Activated CD4-positive, CD25-positive, alpha-beta regulatory T cell (primary cell): ENCODE measurements around the gene TSPAN8.
"Not testable (repeated sequence)": the region's sequence is repeated elsewhere in the genome, so short reads cannot be mapped to it uniquely, and the experiment has no call there.

Source experiments
- DNase-seq, 4 experiments: peaks; one replicate each; lab custom pipeline; 2025; lab: John Stamatoyannopoulos, UW

Gene TSPAN8

DNA sequence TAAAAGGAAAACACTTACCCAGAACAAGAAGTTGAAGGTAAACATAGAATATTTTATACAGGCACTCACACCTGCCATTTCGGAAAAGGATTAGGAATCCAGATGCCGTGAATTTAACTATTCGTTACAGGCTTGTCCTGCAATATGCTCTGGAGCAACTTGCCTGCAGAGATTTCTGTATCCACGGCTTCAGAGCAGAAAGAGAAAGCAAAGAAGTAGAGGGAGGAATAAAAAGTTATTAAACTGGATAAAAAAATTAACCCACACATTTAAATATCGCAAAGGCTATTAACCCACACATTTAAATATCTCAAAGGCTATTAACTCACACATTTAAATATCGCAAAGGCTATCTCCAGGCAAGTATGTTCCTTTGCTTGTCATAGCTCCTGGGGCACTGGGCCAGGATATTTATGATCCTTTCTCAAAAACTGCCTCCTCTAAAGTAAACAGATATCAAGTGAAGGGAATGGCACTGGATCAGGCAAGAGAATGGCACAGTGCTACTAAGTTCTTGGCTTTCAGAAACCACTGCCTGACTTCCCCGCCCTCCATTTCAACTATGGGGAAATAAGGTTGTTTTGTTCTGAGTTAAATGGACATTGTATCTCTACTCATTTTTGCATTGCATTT lies at the start of gene TSPAN8:
TSS of gene TSPAN8 (minus strand) at position 399 of the 633 bp plus-strand sequence. CDS start at position 78, 321 bp downstream.
- DNase-seq = no peak

DNA sequence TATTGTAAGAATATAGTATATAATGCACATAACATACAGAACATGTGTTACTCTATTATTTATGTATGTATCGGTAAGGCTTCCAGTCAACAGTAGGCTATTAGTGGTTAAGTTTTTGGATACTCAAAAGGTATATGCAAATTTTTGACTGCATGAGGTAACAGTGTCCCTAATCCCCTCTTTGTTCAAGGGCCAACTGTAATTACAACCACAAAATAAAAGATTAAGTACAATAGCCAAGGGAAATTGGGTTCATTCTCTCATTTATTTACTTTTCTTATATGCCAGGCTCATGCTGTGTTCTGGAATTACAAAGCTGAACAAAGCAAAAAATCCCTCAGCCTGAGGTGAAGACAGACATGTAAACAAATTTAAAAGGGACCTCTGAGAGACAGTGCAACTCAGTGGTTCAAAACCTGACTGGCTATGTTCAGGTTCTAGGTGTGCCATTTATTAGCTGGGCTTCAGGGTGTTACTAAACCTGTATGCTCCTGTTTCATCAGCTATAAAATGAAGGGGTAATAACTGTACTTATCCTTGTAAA lies 43.4 kb upstream of the TSPAN8 start:
- DNase-seq = no peak

DNA sequence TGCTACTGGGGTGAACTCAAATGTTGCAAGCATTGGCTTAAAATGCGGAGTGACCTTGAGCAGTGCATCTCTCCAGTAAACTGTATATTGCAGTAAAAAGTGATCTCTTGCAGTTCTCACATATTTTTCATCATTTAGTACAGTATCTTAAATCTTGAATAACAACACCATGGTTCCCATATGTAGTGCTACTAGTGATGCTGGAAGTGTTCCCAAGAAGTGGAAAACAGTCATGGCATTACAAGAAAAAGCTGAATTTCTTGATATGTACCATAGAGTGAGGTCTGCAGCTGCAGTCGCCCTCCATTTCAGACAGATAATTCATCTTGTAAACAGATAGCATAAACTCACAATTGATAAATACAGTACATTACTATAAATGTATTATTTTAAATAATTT lies 42.9 kb upstream of the TSPAN8 start:
- no peak for DNase-seq

DNA sequence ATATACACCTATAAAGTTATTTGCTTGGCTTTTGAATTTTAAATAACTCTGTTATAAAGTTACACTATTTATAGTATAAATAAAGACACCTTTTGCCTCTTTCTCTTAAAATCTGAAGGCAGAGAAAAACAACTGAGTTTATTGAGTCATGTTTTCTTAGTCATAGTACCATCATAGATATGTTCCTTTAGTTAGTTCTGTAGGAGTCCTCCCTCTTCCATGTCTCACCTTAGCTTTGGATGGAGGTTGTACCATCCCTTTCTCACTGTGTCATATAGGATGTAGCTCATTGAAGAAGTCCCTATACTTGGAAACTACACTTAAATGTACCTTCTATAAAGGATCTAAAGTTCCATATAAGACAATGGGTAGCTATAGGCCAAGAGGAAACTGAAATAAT lies 39.7 kb upstream of the TSPAN8 start:
- DNase-seq = no peak

DNA sequence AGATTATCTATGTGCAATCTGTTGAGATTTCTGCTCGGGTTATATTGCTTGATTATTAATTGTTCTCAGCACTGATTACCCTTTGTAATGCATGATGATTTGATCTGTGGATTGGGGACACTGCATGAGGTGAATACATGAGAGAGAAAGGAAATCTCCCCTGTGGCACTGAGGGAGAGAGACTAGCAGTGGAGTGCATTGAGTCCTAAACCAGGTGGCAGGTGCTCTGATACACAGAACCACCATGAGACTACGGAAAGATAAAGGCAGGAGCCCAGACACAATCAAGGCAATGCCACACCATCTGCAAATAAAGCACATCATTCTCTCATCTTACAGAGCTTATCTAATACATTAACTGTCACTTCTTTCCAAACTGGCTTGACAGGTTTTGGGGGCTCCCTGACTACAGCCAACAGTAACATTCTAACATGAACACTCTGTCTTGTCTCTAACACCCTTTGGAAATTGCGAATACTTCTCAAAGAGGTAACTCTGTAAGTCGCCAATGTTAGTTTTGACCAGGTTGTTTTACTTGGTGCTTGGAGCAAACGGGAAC lies 37.6 kb upstream of the TSPAN8 start:
- DNase-seq = no peak

DNA sequence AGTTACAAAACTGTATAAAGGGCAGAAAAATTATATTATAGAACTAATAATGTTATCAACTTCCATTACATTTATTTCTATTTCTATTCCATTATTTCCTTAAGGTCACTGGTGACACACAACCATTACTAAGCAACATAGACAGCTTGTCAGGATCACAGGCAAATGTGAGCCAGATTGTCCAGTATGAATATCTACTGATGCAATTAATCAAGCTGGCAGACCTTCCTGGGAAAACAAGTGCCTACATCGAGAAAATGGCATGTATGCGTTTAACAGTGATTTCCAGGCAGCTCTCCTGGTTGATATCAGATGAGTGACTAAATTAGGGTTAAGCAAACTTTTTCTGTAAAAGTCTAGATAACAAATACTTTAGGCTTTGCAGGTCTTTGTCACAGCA lies 36.9 kb upstream of the TSPAN8 start:
- DNase-seq = no peak

DNA sequence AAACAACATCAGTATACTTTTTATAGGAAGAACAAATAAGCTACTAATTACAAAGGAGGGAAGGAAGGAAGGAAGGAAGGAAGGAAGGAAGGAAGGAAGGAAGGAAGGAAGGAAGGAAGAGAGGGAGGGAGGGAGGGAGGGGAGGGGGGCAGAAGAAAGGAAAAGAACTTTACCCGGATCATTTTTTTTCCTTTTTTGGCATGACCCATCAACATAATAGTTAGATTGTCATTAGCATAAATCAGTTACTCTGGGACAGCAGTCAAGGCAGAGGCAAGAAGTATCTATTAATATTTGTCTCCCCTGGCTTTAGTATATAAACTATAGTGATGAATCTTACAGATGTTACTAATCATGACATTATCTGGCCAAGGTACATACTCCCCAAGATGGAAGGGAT lies 35.2 kb upstream of the TSPAN8 start:
- DNase-seq = no peak

DNA sequence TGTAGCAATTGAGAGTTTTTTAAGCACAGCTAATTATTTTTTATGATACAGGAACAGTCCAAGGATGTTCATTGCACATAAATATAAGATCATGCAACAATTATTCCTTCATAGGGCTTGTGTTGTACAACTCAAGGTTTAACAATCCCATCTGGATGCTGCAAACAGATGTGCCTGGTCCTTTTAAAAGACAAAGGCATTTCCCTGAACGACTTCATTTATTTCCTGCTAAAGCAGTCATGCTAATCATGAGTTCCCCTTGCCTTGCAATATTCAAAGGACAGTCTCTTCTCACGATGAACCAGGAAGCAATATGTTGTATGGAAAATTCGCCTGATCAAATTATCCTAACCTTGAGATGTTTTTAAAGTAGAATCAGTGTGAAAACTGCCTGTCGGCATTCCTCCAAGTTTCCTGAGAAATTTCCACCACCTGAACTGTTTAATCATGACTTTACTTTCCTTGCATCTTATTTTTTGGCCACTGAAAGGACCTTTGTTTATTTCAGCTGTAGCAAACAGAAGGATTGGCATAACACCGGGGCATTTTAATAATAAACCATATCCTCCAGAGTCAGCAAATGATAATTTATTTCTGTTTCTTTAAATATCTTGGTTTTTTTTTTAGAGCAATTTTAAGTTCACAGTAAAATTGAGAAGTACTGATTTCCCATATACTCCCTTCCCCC lies 33.9 kb upstream of the TSPAN8 start:
- no peak for DNase-seq

DNA sequence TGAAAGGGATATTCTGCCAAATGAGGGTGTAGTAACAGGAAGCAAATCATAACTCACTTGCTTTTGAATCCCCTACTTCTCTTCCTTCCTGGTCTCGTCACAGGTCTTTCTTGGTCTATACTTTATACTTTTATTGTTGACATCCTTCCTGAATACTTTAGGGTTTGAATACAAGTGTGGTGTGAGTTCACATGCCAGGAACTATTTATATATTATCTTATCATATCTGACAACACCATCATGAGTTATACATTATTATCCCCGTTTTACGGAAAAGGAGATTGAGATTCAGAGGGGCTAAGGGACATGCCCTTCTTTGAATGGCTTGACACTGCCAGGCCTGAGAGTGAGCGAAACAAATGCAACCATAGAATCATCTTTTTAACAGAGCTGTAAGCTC lies 33.0 kb upstream of the TSPAN8 start:
- no peak for DNase-seq

DNA sequence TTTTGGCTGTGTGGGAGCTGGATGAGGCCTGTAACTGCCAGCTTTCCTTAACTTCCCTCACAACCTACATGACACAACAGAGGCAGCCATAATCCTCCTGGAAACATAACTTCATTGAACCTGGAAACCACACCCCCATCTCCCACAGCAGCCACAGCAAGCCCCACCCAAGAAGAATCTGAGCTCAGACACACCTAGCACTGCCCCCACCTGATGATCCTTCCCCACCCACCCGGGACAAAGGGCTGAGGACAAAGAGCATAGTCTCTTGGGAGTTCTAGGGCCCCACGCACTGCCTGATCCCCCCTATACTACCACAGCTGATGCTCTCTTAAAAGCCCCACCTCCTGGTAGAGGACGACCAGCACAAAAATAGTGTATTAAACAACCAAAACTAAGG lies 29.6 kb upstream of the TSPAN8 start:
- no peak for DNase-seq

DNA sequence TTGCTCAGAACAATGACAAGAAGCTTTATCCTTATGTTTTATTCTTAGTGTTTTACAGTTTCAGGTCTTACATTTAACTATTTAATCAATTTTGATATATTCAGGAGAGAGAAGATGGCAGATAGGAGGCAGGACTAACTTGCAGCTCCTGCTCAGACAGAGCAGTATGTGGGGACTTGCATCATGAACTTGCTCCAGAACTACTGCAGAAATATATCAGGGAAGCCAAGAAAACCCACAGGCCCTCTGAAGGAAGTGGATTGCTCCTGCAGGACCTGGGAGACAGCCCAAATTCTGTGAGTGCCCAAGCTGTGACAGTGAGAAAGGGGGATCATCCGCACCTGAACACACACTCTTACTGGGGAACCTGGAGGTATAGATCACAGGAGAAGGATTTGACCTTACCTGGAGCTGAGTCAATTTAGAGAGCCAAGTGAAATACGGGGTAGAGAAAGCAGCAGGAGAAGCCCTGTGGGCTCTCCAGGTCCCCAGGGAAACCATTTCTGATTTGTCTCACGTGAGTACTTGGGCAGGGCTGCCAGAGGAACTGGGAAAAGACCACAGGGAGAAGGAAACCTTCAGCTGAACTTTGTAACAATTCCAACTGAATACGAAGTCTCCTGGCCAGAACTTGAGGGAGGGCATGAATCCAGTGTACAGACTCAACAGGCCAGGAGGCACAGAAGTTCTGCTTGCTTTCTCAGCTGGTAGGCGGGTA lies 28.9 kb upstream of the TSPAN8 start:
- DNase-seq = no peak

DNA sequence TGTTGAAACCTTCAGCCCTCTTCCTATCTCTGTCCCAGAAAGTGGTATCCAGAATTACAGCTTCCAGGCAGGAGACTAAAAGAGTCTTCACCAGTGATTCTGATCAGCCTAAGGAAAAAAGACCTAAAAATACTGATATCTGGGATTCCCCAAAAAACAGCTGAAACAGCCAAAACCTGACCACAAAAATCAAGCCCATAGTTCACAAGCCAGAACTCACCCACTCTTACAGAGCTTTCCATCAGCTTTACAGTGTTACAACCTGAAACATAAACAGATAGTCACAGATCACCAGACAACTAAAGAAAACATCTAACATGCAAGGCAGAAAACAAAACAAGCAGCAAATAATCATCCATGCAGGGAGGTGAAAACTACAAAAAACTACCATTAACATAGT lies 26.0 kb upstream of the TSPAN8 start:
- DNase-seq = no peak

DNA sequence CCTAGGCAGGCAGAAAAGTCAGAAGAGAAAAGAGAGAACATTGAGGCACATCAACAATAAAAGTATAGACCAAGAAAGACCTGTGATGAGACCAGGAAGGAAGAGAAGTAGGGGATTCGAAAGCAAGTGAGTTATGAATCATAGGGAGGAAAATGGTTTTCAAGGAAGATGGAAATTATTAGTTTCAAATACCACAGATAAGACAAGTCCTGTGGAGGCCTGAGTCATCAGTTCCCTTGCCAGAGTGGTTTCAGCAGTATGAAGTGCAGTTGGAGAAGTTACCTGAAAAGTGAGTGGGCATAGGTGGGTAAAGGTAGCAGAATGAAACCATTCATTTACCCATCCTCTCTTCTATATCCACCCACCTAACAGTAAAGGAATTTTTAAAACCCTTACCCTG lies 25.2 kb upstream of the TSPAN8 start:
- no peak for DNase-seq

DNA sequence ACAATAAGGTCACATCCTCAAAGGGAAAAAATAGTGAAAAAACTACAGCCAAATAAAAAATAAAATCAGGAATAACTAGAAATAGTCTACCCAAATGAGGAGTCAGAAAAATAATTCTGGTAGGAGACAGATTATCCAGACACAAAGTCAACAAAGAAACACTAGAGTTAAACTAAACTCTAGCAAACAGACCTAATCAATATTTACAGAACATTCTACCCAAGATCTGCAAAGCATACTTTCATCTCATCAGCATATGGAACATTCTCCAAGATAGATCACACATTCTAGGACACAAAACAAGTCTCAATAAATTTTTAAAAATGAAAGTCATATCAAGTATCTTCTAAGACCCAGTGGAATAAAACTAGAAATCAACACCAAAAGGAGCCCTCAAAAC lies 20.4 kb upstream of the TSPAN8 start:
- DNase-seq = no peak

DNA sequence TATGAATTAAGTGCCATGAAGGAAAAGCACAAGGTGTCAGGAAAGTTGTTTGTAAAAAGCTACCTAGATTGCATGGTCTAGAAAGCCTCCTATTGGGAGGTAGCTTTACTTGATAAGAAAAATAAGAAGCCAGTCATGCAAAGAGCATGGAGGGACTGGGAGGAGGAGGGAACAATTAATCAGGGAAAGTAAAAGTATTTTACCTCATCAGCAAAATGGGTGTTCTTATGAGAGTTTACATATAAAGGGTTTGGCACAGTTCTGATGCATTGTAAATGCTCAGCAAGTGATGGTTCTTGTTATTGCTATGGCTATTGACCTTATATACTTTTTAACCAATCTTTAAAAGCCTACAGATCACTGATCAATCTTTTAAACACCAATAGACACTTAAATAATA lies 17.0 kb upstream of the TSPAN8 start:
- DNase-seq = no peak

DNA sequence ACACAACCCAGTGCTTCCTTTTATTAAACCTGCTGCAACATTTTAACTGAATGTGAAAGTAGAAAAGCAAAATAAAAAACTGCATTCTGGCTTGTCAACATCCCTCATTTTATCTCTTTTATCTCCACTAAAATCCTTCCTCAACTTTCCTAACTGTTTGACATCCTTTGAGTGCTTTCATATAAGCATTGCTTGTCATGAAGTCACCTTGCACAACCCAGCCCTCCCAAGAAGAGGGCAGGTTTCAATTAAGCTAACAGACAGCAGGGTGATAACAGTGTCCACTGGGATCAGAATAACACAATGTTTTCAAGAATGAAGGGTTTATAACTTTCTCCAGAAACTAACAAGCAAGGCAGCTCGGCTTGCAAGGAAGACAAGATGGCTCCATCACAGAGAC lies 16.3 kb upstream of the TSPAN8 start:
- no peak for DNase-seq

DNA sequence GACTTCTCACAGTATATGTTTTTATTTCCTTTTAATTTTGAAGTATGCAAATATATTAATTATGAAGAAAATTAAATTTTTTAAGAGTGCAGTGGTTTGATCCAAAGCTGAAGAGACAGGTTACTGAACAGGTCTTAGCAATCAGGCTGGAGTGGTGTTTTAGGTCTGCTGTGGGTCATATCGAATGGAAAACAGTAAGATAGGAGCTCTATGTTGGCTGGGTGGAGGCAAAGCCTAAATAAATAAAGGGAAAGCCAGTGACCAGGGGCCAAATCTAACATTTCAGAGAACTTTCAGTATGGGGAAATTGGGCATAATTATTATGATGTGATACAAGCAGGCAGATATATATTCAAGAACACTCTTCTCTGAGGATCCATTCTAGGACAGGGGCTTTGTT lies 12.7 kb upstream of the TSPAN8 start:
- DNase-seq = no peak

DNA sequence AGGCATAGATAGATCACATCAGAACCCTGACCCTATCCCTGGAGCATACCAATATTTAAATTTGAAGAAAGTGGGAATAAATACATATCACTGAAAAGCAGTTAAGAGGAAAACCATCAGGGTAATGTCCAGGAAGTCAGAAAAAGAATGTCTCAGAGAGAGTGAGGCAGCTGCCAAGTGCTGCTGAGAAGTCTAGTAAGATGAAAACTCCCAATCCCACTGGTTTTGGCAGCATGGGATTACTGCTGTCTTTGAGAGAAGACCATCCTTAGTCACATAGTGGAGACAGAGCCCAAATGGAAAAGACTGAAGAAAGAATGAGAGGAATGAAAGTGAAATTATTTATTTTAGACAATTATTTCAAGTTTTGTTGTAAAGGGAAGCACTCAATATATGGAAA lies 11.5 kb upstream of the TSPAN8 start:
- DNase-seq = no peak

DNA sequence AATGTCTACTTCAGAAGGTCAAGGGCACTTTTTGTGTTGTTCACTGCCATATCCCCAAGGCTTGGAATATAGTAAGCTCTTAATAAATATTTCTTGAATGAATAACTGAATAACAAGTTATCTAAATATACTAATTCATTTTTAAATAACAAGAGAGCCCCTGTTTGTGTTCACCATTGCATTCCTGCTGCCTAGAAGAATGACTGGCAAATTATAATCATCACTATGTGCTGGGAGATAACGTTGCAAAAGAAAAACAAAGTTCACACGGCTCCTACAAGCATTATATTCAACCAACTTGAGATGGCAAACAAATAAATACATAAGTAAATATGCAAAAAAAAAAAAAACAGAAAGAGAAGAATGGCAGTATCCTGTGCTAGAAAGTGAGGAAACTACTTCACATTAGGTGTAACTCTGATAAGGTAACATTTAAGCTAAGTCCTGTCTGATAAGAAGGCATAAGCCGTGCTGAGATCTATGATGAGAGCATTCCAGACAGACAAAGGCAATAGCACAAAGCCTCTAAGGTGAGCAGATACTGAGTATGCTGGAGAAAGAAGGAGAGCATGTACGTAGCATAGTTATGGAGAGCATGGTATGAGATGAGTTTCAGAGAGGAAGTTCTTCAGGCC lies 9.2 kb upstream of the TSPAN8 start:
- no peak for DNase-seq

DNA sequence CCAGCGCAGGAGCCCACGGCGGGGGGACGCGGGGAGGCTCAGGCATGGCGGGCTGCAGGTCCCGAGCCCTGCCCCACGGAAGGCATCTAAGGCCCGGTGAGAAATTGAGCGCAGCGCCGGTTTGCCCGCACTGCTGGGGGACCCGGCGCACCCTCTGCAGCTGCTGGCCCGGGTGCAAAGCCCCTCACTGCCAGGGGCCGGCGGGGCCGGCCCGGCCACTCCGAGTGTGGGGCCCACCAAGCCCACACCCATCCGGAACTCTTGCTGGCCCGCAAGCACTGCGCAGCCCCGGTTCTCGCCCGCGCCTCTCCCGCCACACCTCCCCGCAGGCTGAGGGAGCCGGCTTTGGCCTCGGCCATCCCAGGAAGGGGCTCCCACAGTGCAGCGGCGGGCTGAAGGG lies 8.5 kb upstream of the TSPAN8 start:
- DNase-seq = no peak

DNA sequence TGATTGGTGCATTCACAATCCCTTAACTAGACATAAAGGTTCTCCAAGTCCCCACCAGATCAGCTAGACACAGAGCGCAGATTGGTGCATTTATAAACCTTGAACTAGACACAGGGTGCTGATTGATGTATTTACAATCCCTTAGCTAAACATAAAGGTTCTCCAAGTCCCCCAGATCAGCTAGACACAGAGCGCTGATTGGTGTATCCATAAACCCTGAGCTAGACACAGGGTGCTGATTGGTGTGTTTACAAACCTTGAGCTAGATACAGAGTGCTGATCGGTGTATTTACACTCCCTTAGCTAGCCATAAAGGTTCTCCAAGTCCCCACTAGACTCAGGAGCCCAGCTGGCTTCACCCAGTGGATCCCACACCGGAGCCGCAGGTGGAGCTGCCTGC lies 8.0 kb upstream of the TSPAN8 start:
- DNase-seq = not testable (repeated sequence)

DNA sequence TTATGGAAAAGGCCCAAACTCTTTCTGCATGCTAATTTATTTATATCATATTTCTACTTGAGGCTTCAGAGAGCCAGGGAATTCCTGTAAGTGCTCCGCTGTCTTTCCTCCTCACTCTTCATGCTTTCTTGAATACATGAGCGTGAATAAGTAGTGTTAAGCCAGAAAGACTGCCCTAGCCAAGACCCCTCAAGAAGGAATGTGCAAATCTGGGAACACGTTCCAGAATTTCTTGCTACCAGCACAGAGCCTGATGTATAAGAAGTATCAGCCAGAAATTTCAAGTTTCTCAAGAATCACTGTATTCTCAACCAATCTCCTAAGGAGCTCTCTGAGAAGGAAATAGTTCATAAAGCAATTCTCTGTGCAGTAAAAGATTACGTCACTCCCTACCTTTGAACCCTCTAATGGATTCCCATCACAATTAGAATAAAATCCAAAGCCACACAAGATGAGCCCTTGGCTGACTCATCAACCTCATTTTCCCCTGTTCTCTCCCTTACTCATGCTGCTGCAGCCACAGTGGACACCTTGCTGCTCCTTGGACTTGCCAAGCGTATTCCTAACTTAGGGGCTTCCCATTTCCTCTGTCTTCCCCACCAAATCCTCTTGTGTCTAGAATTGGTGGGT lies 6.9 kb upstream of the TSPAN8 start:
- DNase-seq = no peak
